Stimulated activated naive CD4-positive, alpha-beta T cell (primary cell): ENCODE results near the gene ADGRV1.
"Not testable (repeated sequence)": the region's sequence is repeated elsewhere in the genome, so short reads cannot be mapped to it uniquely, and the experiment has no call there.

Experiments used
- DNase-seq, 6 experiments: peaks; one replicate each; lab custom pipeline; 2025; lab: John Stamatoyannopoulos, UW

ADGRV1 gene

GRCh38 chr5:91000743-91001142, 442.1 kb downstream of the ADGRV1 start:
- DNase-seq, result no peak

GRCh38 chr5:91006713-91007112, 448.1 kb downstream of the ADGRV1 start:
- no peak for DNase-seq

- no peak for DNase-seq
These were observed 448.7 kb downstream of the ADGRV1 start for GRCh38 chr5:91007251-91007650.

- DNase-seq, result no peak
These were observed 449.3 kb downstream of the ADGRV1 start for GRCh38 chr5:91007780-91008402.

- no peak for DNase-seq
These were observed 451.5 kb downstream of the ADGRV1 start for GRCh38 chr5:91010090-91010489.

GRCh38 chr5:91011029-91011428, 452.4 kb downstream of the ADGRV1 start:
- DNase-seq, result no peak

- not testable (repeated sequence) for DNase-seq
These were observed 454.3 kb downstream of the ADGRV1 start for GRCh38 chr5:91012867-91013266.

- DNase-seq, result no peak
These were observed 457.7 kb downstream of the ADGRV1 start for GRCh38 chr5:91016322-91016721.

GRCh38 chr5:91016954-91017700, 458.5 kb downstream of the ADGRV1 start:
- DNase-seq, result no peak

- DNase-seq, result no peak
These were observed 459.6 kb downstream of the ADGRV1 start for GRCh38 chr5:91018200-91018599.

- no peak for DNase-seq
These were observed 460.2 kb downstream of the ADGRV1 start for GRCh38 chr5:91018712-91019371.

- DNase-seq, result no peak
These were observed 461.6 kb downstream of the ADGRV1 start for GRCh38 chr5:91020065-91020800.

GRCh38 chr5:91022518-91022917, 463.9 kb downstream of the ADGRV1 start:
- no peak for DNase-seq

GRCh38 chr5:91024206-91024605, 465.6 kb downstream of the ADGRV1 start:
- DNase-seq, result no peak

GRCh38 chr5:91024727-91025126, 466.1 kb downstream of the ADGRV1 start:
- no peak for DNase-seq

- DNase-seq, result no peak
These were observed 466.9 kb downstream of the ADGRV1 start for GRCh38 chr5:91025449-91025848.

- DNase-seq, result no peak
These were observed 467.4 kb downstream of the ADGRV1 start for GRCh38 chr5:91025956-91026355.

- no peak for DNase-seq
These were observed 467.9 kb downstream of the ADGRV1 start for GRCh38 chr5:91026466-91026865.

- DNase-seq, result no peak
These were observed 469.0 kb downstream of the ADGRV1 start for GRCh38 chr5:91027405-91028139.

- no peak for DNase-seq
These were observed 469.9 kb downstream of the ADGRV1 start for GRCh38 chr5:91028499-91028956.

GRCh38 chr5:91030521-91031401, 472.2 kb downstream of the ADGRV1 start:
- DNase-seq, result no peak
